Cardiac fibroblast (primary cell): ENCODE results near the gene FCHO1.

Experiments
- DNase-seq, 2 donors: peaks; one replicate each; pipeline versions ENCODE4 v3.0.0 to v3.0.0-alpha.2; 2010; ENCODE audit warnings: low read depth in 2 of 2
- H3K4me3 ChIP-seq, 2 donors: replicated peaks in 1 of 2; 1 replicate in 1 of 2; 2 replicates in 1 of 2; pipeline ENCODE4 v1.5.1; 2011; ENCODE audit warnings: low read depth in 2 of 2, low read length in 2 of 2, mild to moderate bottlenecking in 2 of 2, moderate library complexity in 1 of 2
- TF ChIP-seq, protein P1 (sequence below): IDR thresholded peaks from one replicate; pipeline ENCODE4 v1.5.1; 2011; ENCODE audit warnings: low read depth, mild to moderate bottlenecking, low read length, inconsistent platforms

The FCHO1 gene

DNA sequence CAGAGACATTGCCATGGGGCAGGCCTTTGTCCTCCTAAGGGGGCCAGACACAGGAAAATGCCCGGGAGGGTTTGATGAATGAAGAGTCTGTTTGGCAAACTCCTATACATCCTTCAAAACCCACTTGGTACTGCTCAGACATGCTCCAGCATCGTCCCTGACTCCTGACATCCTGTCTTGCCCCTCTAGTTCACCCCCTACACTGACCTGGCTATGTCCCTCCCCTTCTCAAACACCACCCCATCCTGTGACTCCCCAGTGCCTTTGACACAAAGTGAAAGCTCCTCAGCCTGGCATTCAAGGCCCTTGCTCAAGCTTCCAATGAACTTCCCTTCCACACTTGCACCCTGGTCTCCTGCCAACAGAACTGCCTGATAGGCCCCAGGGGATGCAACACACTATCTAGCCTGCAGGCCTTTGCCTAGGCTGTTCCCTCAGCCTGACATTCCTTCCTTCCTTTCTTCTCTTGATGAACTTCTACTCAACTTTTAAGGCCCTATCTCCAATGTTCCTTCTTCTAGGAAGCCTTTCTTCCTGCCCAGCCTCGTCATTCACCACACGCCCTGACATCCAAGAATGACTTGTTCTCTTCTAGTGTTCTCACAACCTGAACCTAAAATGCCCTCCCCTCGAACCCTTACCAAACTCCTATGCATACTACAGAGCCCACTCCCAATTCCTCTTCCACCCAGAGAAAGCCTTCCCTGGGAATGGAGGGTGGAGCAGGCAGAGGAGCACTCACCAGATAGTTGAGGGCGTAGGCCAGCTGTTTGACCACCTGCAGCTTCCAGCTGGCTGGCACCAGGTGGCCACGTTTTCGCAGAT lies 84.1 kb downstream of the FCHO1 start:
- TF ChIP-seq, protein P1, sequence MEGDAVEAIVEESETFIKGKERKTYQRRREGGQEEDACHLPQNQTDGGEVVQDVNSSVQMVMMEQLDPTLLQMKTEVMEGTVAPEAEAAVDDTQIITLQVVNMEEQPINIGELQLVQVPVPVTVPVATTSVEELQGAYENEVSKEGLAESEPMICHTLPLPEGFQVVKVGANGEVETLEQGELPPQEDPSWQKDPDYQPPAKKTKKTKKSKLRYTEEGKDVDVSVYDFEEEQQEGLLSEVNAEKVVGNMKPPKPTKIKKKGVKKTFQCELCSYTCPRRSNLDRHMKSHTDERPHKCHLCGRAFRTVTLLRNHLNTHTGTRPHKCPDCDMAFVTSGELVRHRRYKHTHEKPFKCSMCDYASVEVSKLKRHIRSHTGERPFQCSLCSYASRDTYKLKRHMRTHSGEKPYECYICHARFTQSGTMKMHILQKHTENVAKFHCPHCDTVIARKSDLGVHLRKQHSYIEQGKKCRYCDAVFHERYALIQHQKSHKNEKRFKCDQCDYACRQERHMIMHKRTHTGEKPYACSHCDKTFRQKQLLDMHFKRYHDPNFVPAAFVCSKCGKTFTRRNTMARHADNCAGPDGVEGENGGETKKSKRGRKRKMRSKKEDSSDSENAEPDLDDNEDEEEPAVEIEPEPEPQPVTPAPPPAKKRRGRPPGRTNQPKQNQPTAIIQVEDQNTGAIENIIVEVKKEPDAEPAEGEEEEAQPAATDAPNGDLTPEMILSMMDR, result no peak
- peak; percentile 16 to 67 for DNase-seq
- H3K4me3 ChIP-seq, result no peak overlapping the region

DNA sequence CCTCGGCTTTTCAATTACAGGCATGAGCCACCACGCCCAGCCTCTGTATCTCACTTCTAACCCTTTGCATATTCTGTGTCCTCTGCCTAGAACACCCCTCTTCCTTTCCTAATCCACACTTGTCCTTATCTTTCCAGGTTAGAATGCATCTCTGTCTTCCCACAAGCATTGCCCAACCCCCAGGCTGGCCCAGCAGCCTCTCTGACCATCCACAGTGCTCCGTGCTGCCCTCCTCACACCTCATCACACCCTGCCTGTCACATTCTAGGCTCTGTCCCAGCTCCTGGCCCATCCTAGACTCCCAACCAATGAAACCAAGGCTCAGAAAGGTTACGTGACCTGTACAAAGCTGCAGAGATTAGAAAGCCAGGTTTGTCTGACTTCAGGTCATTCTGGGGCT lies 85.3 kb downstream of the FCHO1 start:
- no peak overlapping the region for H3K4me3 ChIP-seq
- DNase-seq, result no peak
- TF ChIP-seq, protein P1, result no peak

DNA sequence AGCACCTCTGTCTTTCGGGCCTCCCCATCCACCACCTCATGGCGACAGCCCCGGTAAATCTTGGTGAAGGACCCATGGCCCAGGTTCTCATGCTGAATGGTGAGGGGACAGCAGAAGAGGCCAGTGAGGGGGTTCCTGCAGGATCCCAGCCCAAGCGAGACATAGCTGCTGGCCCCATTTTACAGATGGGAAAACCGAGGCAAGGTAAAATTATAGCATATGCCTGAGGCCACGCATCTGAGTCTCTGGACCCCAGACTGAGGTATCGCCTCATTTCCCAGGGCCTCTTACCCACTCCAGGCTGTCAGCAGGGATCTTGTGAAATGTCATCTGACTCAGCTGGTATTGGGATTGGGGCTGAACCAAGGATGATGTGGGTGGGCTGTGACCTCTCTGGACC lies 86.7 kb downstream of the FCHO1 start:
- DNase-seq, result no peak
- no peak overlapping the region for H3K4me3 ChIP-seq
- TF ChIP-seq, protein P1, result no peak
